NCI-H2196 treated with DMSO at 0.1 percent for 48 hours (cell line): ENCODE results near the gene TBCC.

Experiments used
- DNase-seq: peaks from one replicate; lab custom pipeline; 2025; ENCODE audit not compliant: unreplicated experiment; lab: John Stamatoyannopoulos, UW

Gene TBCC

GRCh38 chr6:42771741-42772100, 25.8 kb upstream of the TBCC start:
- no peak for DNase-seq

DNA sequence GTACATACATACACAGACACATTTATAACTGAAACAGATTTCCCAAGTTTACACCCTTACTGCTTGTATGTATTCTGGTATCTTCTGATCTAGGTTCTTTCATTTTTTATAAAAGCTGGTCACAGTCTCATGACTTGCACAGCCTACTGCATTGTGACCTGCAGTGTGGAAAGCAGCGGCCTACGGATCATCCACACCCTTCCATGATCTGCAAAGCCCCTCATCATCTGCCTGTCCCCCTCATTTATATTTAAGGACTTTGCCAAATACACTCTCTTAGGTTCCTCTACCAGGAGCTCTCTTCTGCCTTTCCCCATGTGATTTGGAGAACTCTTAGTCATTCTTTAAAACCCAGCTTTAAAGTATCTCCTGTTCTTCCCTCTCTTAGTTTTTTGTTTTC, 23.9 kb upstream of the TBCC start:
- no peak for DNase-seq

DNA sequence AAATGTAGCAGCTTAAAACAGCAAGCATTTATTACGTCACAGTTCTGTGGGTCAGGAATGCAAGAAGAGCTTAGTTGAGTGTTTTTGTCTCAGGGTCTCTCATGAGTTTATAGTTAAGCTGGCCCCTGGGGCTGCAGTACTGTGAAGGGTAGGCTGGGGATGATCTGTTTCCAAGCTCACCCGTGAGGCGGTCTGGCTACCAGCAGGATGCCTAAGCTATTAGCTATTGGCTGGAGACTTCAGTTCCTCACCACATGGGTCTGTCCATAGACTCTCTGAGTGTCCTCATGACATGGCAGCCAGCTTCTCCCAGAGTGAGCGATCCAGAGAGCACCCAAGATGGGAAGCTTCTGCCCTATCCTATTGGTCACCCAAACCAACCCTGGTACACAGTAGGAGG, 23.1 kb upstream of the TBCC start:
- DNase-seq = no peak

GRCh38 chr6:42766163-42766670, 20.3 kb upstream of the TBCC start:
- no peak for DNase-seq

GRCh38 chr6:42764911-42765648, 19.2 kb upstream of the TBCC start:
- DNase-seq = no peak

DNA sequence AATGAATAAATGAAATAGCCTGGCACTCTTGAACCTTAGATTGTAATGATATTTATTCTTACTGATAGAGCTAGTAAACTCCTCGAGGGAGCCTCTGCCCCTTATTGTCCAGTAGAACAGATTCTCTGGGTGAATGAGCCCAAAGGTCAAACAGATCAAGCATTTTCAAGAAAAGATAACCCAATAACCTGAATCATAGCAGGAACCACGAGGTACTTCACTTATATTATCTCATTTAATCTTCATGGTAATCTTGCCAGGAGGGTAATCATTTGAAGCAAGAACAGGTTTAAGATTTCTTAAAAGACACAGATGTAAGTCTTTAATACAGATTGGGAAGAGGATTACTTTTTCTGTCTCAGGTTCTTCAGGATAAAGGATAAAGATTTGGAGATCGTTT, 17.0 kb upstream of the TBCC start:
- DNase-seq = no peak

DNA sequence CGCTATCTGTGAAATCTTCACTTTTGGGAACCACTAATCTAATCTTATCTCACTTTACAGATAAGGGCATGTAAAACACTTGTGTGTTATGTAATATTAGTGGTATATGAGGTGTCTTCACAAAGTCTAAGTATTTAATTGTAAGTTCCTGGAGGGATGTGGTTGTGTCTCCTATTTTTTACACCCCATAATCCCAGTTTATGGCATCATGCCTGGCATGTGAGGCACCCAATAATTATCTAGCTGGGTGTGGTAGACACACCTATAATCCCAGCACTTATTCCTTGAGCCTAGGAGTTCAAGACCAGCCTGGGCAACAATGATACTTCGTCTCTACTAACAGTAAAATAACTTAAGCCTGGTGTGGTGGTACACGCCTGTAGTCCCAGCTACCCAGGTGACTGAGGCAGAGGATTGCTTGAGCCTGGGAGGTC, 16.5 kb upstream of the TBCC start:
- DNase-seq = no peak

DNA sequence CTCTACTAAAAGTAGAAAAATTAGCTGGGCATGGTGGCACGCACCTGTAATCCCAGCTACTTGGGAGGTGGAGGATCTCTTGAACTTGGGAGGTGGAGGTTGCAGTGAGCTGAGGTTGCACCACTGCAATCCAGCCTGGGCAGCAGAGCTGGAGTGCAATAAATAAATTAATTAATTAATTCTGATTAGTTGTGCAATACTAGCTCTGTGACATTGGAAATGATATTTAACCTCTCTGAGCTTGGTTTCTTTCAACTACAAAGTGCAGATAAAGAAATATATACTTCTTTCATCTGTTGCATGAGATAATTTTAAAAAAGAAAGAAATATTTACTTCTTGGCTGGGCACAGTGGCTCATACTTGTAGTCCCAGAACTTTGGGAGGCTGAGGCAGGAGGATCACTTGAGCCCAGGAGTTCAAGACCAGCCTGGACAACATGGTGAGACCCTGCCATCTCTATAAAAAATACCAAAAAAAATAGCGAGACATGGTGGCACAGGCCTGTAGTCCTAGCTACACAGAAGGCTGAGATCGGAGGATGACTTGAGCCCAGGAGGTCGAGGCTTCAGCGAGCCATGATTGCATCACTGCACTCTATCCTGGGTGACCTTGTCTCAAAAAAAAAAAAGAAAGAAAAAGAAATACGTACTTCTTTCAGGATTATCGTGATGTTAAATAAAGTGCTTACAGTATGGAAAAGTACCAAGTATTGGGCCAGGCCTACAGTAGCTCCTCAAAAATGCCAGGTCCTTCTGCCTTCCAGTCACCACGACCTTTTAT, 15.6 kb upstream of the TBCC start:
- no peak for DNase-seq

- DNase-seq = no peak
Observed at GRCh38 chr6:42758756-42759430, 13.0 kb upstream of the TBCC start.

GRCh38 chr6:42756722-42757121, 10.8 kb upstream of the TBCC start:
- no peak for DNase-seq

DNA sequence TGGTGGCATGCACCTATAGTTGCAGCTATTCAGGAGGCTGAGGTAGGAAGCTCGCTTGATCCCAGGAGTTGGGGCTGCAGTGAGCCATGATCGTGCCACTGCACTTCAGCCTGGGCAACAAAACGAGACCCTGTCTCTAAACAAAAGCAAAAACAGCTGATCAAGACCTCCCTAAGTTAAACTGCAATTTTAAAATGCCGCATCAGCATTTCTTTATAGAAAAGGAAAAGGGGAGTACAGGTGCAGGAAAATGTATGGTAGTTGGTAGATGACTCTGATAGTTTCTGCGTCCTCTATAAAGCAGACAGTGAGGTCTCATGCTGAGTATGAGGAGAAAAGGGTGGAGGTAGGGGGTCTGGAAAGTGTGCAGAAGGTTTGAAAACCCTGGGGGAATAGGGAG, 8.9 kb upstream of the TBCC start:
- DNase-seq = no peak

GRCh38 chr6:42751055-42751454, 5.2 kb upstream of the TBCC start:
- no peak for DNase-seq

GRCh38 chr6:42748203-42748898, 2.4 kb upstream of the TBCC start:
- DNase-seq = no peak

DNA sequence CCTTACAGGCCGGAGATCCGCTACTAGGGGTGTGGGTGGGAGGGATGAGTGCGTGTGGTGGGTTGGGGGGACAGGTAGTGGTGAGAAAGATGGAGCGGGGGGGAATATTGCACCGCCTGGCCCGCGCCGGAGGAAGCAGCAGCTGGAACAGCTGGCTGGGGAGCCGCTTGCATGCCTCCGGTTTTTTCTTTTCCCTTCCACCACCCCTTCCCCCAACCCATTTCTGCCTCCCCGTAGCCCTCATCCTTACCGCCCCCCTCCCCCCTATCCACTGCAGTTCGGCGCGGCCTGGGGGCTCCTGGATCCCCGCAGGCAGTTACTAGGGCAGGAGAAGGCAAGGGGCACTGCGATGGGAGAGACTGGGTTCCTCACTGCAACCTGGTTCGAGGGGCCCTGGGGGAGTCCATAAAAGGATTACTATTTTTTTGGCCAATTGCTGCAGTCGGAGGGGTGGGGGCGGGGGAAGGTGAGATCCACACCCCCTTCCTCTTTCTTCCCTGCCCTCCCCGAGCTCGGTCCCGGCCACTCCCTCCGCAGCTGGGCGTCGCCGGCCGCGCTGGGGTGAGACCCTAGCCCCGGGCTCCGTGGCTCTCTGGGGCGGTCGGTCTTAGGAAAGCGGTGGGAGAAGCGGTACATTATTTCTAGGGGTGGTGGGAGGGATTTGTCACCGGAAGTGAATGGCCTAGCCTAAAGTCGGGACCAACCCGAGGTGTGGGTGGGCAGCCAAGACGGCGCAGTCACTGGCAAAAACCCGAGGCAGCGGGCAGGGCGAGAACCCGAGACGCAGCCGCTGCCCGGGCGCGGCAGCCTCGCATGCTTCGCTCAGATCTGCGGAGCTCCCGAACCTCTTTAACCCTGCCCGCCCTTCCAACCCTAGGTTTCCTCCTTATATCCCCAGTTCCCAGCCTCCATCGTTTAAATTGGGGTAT, 824 bp upstream of the TBCC start:
- DNase-seq = peak; percentile 71

DNA sequence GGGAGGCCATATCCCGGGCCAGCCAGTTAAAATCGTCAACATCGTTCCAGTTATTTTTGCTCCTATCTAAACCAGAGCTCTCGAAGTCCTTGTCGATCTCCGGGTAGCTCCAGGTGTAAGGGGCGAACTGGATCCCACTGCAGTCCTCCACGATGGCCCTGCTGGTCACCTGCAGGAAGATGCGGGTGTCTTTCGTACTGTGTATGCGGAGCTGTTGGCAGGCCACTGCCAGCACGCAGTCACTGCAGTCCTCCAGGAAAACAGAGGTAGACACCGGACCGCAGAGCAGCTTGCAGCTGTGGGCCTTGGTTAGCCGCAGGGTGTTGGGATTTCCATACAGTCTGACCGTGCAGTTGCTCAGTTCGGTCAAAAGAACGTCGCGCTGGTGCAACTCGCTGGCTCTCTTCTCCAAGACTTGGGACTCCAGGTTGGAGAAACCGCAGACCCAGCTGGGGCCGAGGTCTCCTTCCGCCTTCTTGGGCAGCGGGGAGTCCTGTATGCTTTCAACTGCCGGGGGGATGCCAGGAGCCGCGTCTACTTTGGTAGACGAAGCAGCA, 742 bp downstream of the TBCC start:
- DNase-seq = no peak

GRCh38 chr6:42744351-42744893, 1.5 kb downstream of the TBCC start:
- no peak for DNase-seq

- no peak for DNase-seq
Observed at GRCh38 chr6:42742116-42742894, 3.6 kb downstream of the TBCC start.

DNA sequence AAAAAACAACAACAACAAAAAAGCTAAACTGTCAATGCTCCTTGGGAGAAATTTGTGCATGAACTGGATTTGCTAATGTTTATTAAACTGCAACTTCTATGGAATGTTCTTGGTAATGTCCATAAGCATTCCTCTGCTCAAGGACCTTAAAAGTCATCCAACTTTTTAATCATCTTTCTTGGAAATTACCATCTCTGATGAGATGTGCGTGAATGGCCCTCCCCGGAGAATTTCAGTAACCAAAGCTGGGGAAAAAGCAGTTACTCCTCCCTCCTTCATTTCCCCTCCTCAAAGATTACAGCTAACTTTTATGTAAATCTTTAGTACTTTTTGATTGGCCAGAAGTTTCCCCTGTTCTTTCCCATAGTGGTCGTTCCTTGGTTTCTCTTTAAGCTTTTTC, 5.2 kb downstream of the TBCC start:
- no peak for DNase-seq

DNA sequence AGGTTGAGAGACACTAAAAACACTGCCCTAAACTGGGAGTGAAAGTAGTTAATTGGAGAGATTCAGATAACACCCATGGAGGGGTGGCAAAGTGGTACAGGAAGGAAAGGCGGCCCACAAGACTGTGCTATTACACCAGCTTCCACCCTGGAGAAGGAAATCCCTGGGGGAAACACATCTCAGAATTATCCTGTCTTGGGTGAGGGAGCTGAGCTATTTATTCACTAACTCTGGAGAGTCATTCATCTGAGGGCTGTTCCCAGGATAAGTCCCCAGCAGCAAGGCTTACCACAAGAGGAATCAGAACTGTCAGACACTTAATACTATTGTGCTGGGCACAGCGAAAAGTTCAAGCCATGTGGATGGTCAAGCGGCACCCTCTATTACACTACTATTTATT, 9.9 kb downstream of the TBCC start:
- DNase-seq = no peak
